Measurements from ENCODE around the gene KSR1.
A peak's percentile ranks its signal among the peaks of the same experiment; 100 is the strongest.
"Not testable (repeated sequence)": the region's sequence is repeated elsewhere in the genome, so short reads cannot be mapped to it uniquely, and the experiment has no call there.

The KSR1 gene

DNA sequence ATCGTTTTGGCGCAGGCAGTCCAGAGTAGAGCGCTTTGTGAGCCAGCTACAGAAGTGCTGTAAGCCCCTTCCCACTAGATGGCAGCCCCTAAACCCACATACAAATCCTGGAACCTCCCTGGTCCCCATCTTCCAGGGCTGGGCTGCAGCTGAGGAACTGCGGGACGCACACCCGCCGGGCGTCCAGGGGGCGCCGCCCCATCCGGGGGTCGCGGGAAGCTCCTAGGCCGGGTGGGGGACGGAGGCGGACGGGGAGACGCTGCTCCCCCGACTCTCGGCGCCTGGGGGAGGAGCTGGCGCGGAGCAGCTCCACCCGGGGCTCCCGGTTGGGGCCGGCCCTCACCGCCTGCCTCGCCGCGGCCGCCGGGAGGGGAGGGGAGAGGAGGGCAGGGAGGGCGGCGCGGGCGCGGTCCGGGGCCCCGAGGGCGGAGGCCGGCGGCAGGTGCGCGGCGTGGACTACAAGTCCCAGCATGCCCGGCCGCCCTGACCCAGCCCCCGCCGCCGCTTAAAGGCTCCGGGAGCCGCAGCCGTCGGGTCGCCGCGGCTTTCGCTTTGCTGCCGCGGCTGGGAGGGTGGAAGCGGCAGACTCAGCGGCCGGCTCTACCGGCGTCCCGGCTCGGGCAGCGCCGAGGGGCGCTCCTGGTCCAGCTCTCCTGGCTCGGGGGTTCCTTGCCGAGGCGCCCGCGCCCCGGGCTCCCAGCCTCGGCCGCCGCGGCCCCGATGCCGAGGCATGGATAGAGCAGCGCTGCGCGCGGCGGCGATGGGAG is at the start of gene KSR1:
KSR1 (plus strand) TSS at position 535 of the 767 bp plus-strand sequence; CDS start at position 731, 196 bp downstream.
- no peak for TF ChIP-seq Cebpa-rat (IDR thresholded peaks at IDR 0.05)
- Histone ChIP-seq H3K9me3 (replicated peaks in 1 of 11) (no peaks in the 10 kb centered on the region), H3K4me1 (peaks cover 27 to 38% (median 33%) of the 10 kb centered on the region in 10 experiments), H3K4me2 (peak within 1 kb of the TSS; percentile 86 to 98 (median 93)), H4K20me1 (peaks cover 23 to 46% (median 33%) of the 10 kb centered on the region in 11 experiments; a peak in 17 of 22 replicates), H3K4me3 (peak within 1 kb of the TSS; percentile 80 to 92 (median 87)), H3K9ac (peak within 1 kb of the TSS; percentile 71 to 86 (median 82)), H3K36me3 (peaks cover 0 to 3% (median 0%) of the 10 kb centered on the region in 11 experiments; a peak in 1 of 22 replicates), H3K27ac (peak within 1 kb of the TSS; percentile 45 to 74 (median 67); a peak in 21 of 22 replicates), H3K27me3 (peaks cover 8 to 27% (median 24%) of the 10 kb centered on the region in 11 experiments; a peak in 20 of 22 replicates)

GRCh38 chr17:27407916-27408864 is 48.1 kb upstream of the KSR1 start:
- H3K4me3 ChIP-seq, result no peak overlapping the region
- H3K27ac ChIP-seq, result no peak overlapping the region

DNA sequence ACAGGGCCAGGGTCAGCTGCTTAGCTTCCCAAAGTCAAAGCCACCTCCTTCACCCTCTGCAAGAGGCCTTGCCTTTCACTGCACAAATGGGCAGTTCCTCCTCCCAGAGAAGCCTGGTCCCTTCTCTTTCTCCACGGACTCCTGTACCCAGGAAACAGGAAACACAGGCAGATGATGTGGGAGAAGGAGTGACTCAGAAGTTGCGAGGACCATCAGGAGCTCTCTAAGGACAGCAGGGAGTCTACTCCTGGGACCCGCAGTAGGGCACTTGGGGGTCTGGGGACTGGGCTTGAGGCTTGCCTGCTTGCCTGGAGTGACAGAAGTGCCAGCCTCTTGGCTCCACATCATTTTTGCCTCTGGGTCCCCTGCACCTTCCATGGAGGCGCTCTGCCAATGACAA is 47.4 kb upstream of the KSR1 start:
- no peak for TF ChIP-seq Cebpa-rat (IDR thresholded peaks at IDR 0.05)
- Histone ChIP-seq H3K4me1 (peaks cover 34 to 50% (median 42%) of the 10 kb centered on the region in 10 experiments), H3K9ac (no peak overlapping the region), H3K27me3 (no peaks in the 10 kb centered on the region), H3K4me2 (peak overlapping the region in 9 of 11 experiments; percentile 4 to 61 (median 39); a peak in 11 of 22 replicates), H3K27ac (no peak overlapping the region), H3K4me3 (no peak overlapping the region), H4K20me1 (no peaks in the 10 kb centered on the region; a peak in 1 of 22 replicates), H3K36me3 (no peaks in the 10 kb centered on the region), H3K9me3 (replicated peaks in 1 of 11) (peaks cover 0 to 6% (median 0%) of the 10 kb centered on the region in 11 experiments; a peak in 3 of 22 replicates)

More at GRCh38 chr17:27407916-27408864, 48.1 kb upstream of the KSR1 start:
- Histone ChIP-seq H3K4me1 (peaks cover 33 to 50% (median 42%) of the 10 kb centered on the region in 10 experiments), H3K9ac (0 out of 22 replicates have a peak overlapping the region, but pooled peaks of 1 of the 11 experiments have one; percentile 14), H4K20me1 (no peaks in the 10 kb centered on the region), H3K4me2 (peak overlapping the region; percentile 14 to 61 (median 40); a peak in 19 of 22 replicates), H3K27me3 (no peaks in the 10 kb centered on the region), H3K36me3 (no peaks in the 10 kb centered on the region), H3K9me3 (replicated peaks in 1 of 11) (peaks cover 0 to 6% (median 0%) of the 10 kb centered on the region in 11 experiments; a peak in 3 of 22 replicates)
- no peak for TF ChIP-seq Cebpa-rat (IDR thresholded peaks at IDR 0.05)

- not testable (repeated sequence) for H3K27me3 ChIP-seq; H3K27ac ChIP-seq; H3K9me3 ChIP-seq (replicated peaks in 1 of 11); H4K20me1 ChIP-seq; H3K36me3 ChIP-seq; H3K4me3 ChIP-seq; H3K9ac ChIP-seq
- peak in 10 of 11 experiments; percentile 48 to 92 (median 74); a peak in 13 of 22 replicates for TF ChIP-seq Cebpa-rat (IDR thresholded peaks at IDR 0.05)
- peak overlapping the region in 10 of 11 experiments; percentile 8 to 83 (median 74); a peak in 18 of 22 replicates for H3K4me2 ChIP-seq
- H3K4me1 ChIP-seq, result peaks cover 52 to 68% (median 60%) of the 10 kb centered on the region in 10 experiments
These were observed 44.1 kb upstream of the KSR1 start for GRCh38 chr17:27412158-27412557.

GRCh38 chr17:27413315-27413714 is 42.9 kb upstream of the KSR1 start:
- Histone ChIP-seq H4K20me1 (no peaks in the 10 kb centered on the region; a peak in 1 of 22 replicates), H3K36me3 (no peaks in the 10 kb centered on the region), H3K4me2 (peak overlapping the region; percentile 47 to 83 (median 73)), H3K27me3 (no peaks in the 10 kb centered on the region), H3K9me3 (replicated peaks in 1 of 11) (peaks cover 0 to 5% (median 0%) of the 10 kb centered on the region in 11 experiments; a peak in 1 of 22 replicates), H3K27ac (peak overlapping the region; percentile 0 to 70 (median 51); a peak in 18 of 22 replicates), H3K4me3 (peak overlapping the region in 1 of 10 experiments; percentile 2; a peak in 1 of 20 replicates), H3K9ac (peak overlapping the region in 1 of 11 experiments; percentile 36; a peak in 3 of 22 replicates), H3K4me1 (peaks cover 43 to 57% (median 52%) of the 10 kb centered on the region in 10 experiments)
- TF ChIP-seq Cebpa-rat (IDR thresholded peaks at IDR 0.05), result no peak

- no peak for TF ChIP-seq Cebpa-rat (IDR thresholded peaks at IDR 0.05)
- H3K4me3 ChIP-seq, result peak overlapping the region in 3 of 10 experiments; percentile 2 to 29 (median 27); a peak in 3 of 20 replicates
- H3K36me3 ChIP-seq, result no peaks in the 10 kb centered on the region
- peak overlapping the region; percentile 0 to 70 (median 51); a peak in 19 of 22 replicates for H3K27ac ChIP-seq
- H4K20me1 ChIP-seq, result no peaks in the 10 kb centered on the region; a peak in 1 of 22 replicates
- H3K9ac ChIP-seq, result peak overlapping the region in 2 of 11 experiments; percentile 24 to 36; a peak in 4 of 22 replicates
- H3K4me2 ChIP-seq, result peak overlapping the region; percentile 47 to 83 (median 73)
- H3K9me3 ChIP-seq (replicated peaks in 1 of 11), result peaks cover 0 to 5% (median 0%) of the 10 kb centered on the region in 11 experiments; a peak in 1 of 22 replicates
- no peaks in the 10 kb centered on the region for H3K27me3 ChIP-seq
- peaks cover 40 to 52% (median 48%) of the 10 kb centered on the region in 10 experiments for H3K4me1 ChIP-seq
These were observed 42.5 kb upstream of the KSR1 start for GRCh38 chr17:27413792-27414191.

DNA sequence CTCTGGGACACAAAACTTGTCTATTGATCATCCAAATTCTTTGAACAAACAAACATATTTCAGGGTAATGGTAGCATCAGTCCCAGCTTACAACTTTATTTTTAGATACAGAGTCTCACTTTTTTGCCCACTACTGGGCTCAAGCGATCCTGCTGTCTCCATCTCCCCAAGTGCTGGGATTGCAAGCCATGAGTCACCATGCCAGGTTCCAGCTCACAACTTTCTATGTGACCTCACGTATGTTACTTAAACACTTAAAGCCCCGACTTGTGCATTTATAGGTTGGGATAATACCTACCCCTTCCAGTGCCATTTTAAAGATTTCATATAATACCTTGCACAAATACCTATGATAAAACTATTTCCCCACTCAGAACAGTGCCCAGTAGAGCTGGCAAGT is 42.0 kb upstream of the KSR1 start:
- Histone ChIP-seq H4K20me1 (no peaks in the 10 kb centered on the region; a peak in 1 of 22 replicates), H3K27ac (peak overlapping the region in 10 of 11 experiments; percentile 0 to 70 (median 54); a peak in 13 of 22 replicates), H3K4me2 (peak overlapping the region; percentile 47 to 83 (median 73)), H3K9me3 (replicated peaks in 1 of 11) (peaks cover 0 to 5% (median 0%) of the 10 kb centered on the region in 11 experiments; a peak in 1 of 22 replicates), H3K27me3 (no peaks in the 10 kb centered on the region), H3K4me3 (peak overlapping the region in 3 of 10 experiments; percentile 2 to 29 (median 27); a peak in 3 of 20 replicates), H3K4me1 (peaks cover 40 to 49% (median 44%) of the 10 kb centered on the region in 10 experiments), H3K36me3 (no peaks in the 10 kb centered on the region), H3K9ac (peak overlapping the region in 2 of 11 experiments; percentile 24 to 36; a peak in 3 of 22 replicates)
- no peak for TF ChIP-seq Cebpa-rat (IDR thresholded peaks at IDR 0.05)

DNA sequence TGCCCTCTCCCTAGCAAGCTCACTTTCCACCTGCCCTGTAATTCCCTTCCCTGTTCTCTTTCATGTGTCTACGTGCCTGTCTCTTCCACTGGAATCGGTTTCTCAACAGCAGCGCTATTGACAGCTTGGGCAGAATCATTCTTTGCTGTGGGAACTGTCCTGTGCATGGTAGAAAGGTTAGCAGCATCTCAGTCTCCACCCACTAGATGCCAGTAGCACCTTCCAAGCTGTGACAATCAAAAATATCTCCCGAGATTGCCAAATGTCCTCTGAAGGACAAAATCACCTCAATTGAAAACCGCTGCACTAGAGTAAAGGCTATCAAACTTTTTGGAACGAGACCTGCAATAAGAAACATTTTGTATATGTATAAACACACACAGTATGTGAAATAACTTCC is 41.6 kb upstream of the KSR1 start:
- Histone ChIP-seq H3K27me3 (no peaks in the 10 kb centered on the region), H3K27ac (peak overlapping the region in 5 of 11 experiments; percentile 4 to 65 (median 64); a peak in 9 of 22 replicates), H4K20me1 (no peaks in the 10 kb centered on the region; a peak in 1 of 22 replicates), H3K9me3 (replicated peaks in 1 of 11) (peaks cover 0 to 5% (median 0%) of the 10 kb centered on the region in 11 experiments; a peak in 1 of 22 replicates), H3K4me1 (peaks cover 40 to 49% (median 44%) of the 10 kb centered on the region in 10 experiments), H3K4me2 (peak overlapping the region; percentile 47 to 83 (median 73)), H3K9ac (no peak overlapping the region), H3K4me3 (no peak overlapping the region), H3K36me3 (no peaks in the 10 kb centered on the region)
- TF ChIP-seq Cebpa-rat (IDR thresholded peaks at IDR 0.05), result no peak
